H1 (cell line): ENCODE results near the gene ONECUT3. TPM values are rescaled to one million over a fixed set of nuclear protein-coding genes. Genes with fewer than 3 reads are reported as not detected.

Source experiments
- E2F6 ChIP-seq: IDR thresholded peaks from 2 replicates; pipeline ENCODE4 v1.6.1; 2012; ENCODE audit warnings: inconsistent platforms
- JUN ChIP-seq: IDR thresholded peaks from 2 replicates; pipeline ENCODE4 v1.6.1; 2011; ENCODE audit warnings: low read depth, mild to moderate bottlenecking, improper control_type of control experiment, low read length
- MAX ChIP-seq: IDR thresholded peaks from 2 replicates; pipeline ENCODE4 v1.6.1; 2012; ENCODE audit warnings: inconsistent platforms
- polyA plus RNA-seq, 7 experiments: library from polyadenylated mRNA; depleted of rRNA in 3 of 7; stranded (reverse) in 5 of 7; unstranded in 2 of 7; fragments of >200 nt in 5 of 7; fragments of 200-250 nt in 2 of 7; gene quantifications; 1 replicate in 5 of 7; 2 replicates in 1 of 7; 4 replicates in 1 of 7; pipeline versions ENCODE4 v1.2.1 to v1.2.3, GENCODE V29; 2011 to 2013; ENCODE audit warnings: missing spikeins in 2 of 7, mixed read lengths in 2 of 7
- total RNA-seq: library from RNA; stranded (reverse); fragmentation: NEBNext Ultra II Directional; extraction: Animal tissue kit (Norgen Biotek cat#: 25700); gene quantifications from 2 replicates; pipeline ENCODE4 v1.2.1, GENCODE V29; 2021

ONECUT3 gene
- total and polyA plus RNA-seq, 2 of the 8 experiments (the other 6 are each of a cell fraction or from before 2014, with no cell fraction given): not detected

- TF ChIP-seq MAX (no peak), E2F6 (no peak), JUN (no peak)
Measured at GRCh38 chr19:1811472-1811894, 58.2 kb downstream of the ONECUT3 start (continued).
